ENCODE results near the gene PPP2R5C. TPM values are rescaled to one million over a fixed set of nuclear protein-coding genes. Genes with fewer than 3 reads are reported as not detected.

PPP2R5C gene
- polyA plus RNA-seq, 1 donor: 59.1 TPM

DNA sequence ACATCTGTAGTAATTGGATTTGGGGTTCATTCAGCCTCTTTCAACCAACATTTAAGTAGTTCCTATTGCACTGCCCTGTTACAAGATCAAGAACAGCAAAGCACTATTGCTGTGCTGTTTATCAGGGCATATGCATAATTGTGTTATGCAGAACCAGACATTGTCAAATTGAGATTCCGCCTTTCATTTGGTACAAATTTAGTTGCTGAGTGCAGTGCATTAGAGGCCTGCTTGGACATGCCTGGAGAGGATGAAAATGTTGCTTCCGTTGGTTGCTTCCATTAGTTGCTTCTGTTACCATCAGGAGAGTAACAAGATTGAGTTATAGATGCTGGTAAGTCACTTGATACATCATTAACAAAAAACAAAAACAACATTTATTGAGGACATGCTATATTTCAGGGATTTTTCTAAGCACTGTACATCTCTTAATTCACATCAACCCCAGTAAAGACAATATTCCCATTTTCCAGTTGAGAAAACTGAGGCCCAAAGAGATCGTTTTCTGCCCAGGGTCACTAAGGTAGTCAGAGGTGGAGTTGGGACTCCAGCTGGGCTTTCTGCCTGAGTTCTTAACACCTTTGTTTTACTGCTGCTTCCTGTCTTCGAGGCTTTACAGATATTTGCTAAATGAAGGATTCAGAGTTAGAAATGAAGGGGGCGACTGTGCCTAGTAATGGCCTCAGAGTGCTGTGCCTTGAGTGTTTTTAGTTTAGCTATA lies 79.3 kb downstream of the PPP2R5C start:
- no peak for DNase-seq (ENCODE audit: low read depth)

- DNase-seq (ENCODE audit: low read depth): no peak
Observed at GRCh38 chr14:101843038-101843437, 81.5 kb downstream of the PPP2R5C start.

GRCh38 chr14:101843665-101844064 lies 82.2 kb downstream of the PPP2R5C start:
- no peak for DNase-seq (ENCODE audit: low read depth)

- DNase-seq (ENCODE audit: low read depth): no peak
Observed at GRCh38 chr14:101844219-101844618, 82.7 kb downstream of the PPP2R5C start.

GRCh38 chr14:101844751-101845150 lies 83.2 kb downstream of the PPP2R5C start:
- no peak for DNase-seq (ENCODE audit: low read depth)

GRCh38 chr14:101845496-101845895 lies 84.0 kb downstream of the PPP2R5C start:
- no peak for DNase-seq (ENCODE audit: low read depth)

DNA sequence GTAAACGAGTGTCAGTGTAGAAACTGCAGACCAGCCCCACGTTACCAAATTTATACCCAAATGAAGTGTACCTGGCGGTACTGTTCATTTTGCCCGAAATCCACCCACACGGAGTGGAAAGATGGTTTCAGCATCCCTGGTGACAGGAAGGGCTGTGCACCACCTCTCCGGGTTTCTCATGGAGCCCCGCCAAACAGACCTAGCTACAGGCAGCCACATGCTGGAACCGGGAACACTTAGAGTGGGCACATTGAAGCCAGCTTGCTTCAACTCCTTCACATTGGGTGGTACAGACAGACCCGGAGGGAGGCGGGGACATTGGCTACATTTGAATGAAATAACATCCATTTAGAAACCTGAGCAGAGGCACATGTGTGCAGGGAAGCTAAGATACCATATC lies 84.4 kb downstream of the PPP2R5C start:
- no peak for DNase-seq (ENCODE audit: low read depth)

GRCh38 chr14:101849125-101849524 lies 87.6 kb downstream of the PPP2R5C start:
- DNase-seq (ENCODE audit: low read depth): no peak

DNA sequence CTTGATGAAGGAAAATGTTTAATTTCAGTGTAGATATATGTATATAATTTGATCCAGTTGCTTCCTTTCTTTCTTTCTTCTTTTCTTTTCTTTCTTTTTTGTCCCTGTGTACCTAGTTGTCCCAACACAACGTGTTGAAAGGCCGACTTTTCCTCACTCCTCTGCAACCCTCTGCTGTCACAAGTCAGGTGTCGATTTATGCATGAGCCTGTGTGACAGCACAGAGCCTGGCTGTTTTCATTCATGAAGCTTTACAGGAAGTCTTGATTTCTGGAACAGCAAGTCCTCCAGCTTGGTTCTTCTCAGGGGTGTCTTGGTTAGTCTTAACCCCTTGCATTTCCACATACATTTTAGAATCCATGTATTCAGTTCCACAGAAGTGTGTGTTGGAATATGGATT lies 88.1 kb downstream of the PPP2R5C start:
- DNase-seq (ENCODE audit: low read depth): no peak

GRCh38 chr14:101851183-101851582 lies 89.7 kb downstream of the PPP2R5C start:
- no peak for DNase-seq (ENCODE audit: low read depth)

- no peak for DNase-seq (ENCODE audit: low read depth)
Observed at GRCh38 chr14:101851736-101852405, 90.4 kb downstream of the PPP2R5C start.

- DNase-seq (ENCODE audit: low read depth): no peak
Observed at GRCh38 chr14:101852785-101853184, 91.3 kb downstream of the PPP2R5C start.

DNA sequence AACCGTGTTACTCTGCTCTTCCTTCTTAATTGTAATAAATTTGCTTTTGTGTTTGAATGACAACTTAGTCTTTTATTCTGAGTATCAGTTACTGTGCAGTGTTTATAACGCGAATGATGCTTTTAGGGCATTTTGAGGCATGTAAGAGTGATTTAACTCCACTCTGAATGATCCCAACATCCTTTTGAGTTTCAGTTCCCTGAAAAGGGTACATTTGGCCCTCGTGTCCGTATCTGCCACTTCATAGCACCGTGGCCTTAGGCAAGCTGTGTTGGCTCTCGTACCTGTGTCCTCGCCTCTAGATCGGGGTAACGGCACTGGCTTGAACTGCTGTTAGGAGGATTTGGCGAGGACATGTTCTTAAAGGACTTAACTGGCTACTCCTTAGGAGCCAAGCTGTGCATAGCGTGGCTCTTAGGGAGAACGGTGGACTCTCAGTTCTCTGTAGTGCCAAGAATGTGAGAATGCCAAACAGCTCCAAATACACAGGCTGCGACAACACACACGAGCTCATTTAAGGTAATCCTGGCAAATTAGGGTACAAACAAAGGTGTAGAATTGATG lies 92.0 kb downstream of the PPP2R5C start:
- DNase-seq (ENCODE audit: low read depth): no peak

DNA sequence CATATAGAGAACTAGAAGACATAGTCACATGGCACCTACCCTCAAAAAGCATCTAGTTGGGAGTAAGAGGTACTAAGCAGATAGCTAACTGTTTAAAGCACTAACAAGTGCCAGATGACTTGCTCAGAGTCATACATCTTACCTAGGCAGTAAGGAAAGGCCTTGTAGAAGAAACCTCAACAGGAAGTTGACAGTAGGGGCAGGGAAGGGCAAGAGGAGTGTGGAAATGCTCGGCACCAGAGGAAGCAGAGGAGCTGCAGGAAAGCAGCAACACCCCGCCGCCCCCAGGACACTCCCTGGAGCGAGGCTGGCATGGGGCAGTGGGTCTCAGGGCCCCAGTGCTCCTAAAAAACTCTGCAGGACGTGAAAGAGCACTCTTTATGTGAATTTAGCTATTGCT lies 92.9 kb downstream of the PPP2R5C start:
- DNase-seq (ENCODE audit: low read depth): no peak

DNA sequence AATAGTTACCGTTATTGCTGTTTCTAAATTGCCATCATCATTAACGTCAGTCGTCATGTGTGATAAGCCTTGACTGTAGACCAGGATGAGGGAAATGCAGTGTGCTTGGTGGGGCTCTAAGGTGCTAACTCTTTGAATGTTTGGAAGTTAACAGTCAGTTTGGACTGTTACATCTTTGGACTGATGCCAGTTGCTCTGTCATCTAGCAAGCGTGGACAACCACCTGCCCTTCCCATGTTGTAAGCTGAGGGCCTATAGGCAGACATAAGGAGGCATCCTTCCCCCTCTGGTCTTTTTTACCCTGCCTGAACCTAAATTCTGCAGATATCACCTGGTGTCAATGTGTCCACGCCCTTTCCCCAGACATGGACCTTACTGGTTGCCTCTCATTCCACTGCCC lies 94.4 kb downstream of the PPP2R5C start:
- DNase-seq (ENCODE audit: low read depth): no peak

DNA sequence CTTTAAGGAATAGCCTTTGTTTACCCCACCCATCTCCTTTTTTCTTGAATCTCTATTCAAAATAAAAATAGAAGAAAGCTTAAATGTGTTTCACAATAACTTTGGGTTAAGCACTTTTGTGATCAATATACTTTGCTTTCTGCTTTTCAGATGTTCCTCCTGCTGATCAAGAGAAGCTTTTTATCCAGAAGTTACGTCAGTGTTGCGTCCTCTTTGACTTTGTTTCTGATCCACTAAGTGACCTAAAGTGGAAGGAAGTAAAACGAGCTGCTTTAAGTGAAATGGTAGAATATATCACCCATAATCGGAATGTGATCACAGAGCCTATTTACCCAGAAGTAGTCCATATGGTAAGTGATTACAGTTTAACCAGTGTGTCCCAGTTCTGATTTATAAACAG lies 95.0 kb downstream of the PPP2R5C start:
- no peak for DNase-seq (ENCODE audit: low read depth)

DNA sequence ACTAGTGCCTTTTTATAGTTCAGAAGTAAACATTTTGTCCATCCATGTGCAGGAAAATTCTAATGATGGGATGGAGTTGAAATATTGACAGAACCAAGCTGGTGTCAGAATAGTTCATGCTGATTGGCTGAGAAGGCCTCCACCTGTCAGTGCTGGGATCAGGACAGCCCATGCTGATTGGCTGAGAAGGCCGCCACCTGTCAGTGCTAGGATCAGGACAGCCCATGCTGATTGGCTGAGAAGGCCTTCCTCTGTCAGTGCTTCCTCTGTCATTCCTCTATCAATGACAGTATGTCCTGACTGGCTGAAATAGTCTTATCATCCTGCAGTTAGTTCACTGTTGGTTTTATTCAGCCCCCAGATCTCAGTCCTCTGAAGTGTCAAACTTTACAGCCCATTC lies 95.7 kb downstream of the PPP2R5C start:
- no peak for DNase-seq (ENCODE audit: low read depth)

DNA sequence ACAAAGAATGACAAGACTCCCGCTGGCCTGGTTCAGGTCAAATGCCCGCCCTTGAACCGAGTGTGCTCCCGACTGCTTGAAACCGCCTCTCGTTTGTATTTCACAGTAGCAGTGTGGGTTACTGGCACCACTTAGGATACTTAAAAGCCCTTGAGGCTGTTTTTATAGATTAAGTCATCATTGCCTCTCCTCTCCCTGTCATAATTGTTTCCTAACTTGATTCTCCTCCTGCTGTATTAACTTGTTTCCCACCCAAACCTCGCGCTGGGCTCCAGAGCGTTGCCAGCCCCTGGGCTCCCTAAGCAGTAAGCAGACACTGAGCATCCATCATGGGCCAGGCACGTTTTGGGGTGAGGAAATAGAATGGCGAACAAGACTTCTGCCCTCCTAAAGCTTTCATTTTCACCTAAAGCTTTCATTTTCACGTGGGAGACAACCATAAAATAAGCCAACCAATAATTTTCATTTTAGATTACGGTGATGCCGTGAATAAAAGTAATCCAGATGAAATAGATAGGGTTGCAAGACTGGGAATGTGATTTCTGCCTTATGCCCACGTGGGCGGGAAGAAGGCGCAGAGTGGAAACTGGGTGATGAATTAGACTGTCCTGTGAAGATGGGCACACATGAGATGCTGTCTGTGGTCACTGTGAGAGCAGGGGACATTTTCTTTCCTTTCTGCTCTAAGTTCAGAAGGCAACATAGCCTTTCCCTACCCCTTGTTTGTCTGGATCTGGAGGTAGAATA lies 97.5 kb downstream of the PPP2R5C start:
- DNase-seq (ENCODE audit: low read depth): no peak

GRCh38 chr14:101859538-101859902 lies 98.0 kb downstream of the PPP2R5C start:
- DNase-seq (ENCODE audit: low read depth): no peak

DNA sequence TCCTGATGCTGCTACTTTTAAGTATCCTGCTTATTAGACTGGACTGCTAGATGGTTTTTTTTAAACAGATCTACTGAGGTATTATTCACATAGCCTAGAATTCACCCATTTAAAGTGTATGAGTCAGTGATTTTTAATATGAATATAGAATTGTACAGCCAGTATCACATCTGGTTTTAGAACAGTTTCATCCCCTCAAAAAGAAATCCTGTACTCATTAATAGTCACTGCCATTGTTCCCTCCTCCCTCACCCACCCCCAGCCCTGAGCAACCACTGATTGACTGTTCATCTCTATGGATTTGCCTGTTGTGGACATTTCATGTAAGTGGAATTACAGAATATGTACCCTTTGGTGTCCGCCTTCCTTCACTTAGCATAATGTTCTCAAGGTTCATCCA lies 98.4 kb downstream of the PPP2R5C start:
- no peak for DNase-seq (ENCODE audit: low read depth)

DNA sequence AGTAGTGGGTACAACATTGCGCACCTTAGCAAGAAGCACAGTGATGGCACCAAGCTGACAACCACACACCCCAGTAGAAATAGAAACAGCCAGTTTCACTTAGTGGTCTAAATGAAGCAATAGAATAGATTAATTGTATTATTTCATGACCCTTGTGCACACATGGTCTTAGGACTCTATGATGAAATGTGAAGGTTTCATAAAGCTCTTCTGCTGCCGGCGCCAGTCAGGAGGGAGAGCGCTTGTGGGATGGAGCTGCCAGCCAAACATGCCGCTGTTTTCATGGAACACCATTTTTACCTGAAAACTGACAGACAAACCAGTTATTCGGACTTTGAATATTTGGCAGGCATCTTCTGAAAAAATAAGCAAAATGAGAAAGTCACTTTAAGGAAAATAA lies 100.0 kb downstream of the PPP2R5C start:
- no peak for DNase-seq (ENCODE audit: low read depth)

- DNase-seq (ENCODE audit: low read depth): no peak
Observed at GRCh38 chr14:101862177-101862576, 100.7 kb downstream of the PPP2R5C start.

- DNase-seq (ENCODE audit: low read depth): no peak
Observed at GRCh38 chr14:101862711-101863110, 101.2 kb downstream of the PPP2R5C start.
